GM21526 (cell line): ENCODE data around the gene STIMATE.

ENCODE experiments used
- ATAC-seq: cut with Tn5 transposase; IDR thresholded peaks from one replicate; pipeline ENCODE4 v1.9.1; 2021; ENCODE audit warnings: moderate library complexity; ENCODE audit not compliant: unreplicated experiment, low FRiP score

The STIMATE gene

DNA sequence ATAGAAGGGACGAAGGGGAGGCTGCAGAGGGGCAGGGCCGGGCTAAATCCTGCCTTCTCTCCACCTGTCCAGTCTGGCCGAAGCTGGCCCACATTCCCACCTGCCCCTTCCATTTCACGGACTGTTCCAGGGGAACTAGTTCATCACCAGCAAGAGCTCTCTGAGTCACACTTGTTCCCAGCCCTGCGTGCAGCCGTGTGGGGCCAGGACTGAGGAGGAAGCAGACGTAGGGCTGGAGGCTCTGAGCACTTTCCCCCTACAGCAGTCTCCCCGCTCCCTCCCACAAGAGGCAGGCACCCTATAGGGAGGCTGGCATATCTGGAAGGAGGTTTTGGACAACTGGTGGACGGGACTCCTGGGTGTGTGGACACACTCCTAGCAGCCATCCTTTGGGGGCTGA is 69.9 kb downstream of the STIMATE start:
- ATAC-seq, result no peak

DNA sequence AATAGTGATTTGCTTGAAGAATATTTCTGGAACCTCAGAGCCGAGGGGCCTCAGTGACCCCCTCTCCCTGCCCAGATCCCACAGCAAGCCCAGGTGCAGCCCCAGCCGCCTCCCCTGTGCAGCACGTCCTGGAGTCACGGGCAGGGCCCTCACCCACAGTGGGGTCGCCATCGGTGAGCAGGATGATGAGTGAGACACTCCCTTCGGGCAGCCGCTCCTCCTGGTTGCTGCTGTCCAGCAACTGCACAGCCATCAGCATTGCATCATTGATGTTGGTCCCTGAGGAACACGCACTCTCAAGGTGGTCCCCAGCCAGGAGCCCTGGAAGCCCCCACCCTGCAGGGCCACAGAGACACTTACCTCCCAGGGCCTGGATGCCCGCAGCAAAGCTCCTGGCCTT is 73.3 kb downstream of the STIMATE start:
- no peak for ATAC-seq

DNA sequence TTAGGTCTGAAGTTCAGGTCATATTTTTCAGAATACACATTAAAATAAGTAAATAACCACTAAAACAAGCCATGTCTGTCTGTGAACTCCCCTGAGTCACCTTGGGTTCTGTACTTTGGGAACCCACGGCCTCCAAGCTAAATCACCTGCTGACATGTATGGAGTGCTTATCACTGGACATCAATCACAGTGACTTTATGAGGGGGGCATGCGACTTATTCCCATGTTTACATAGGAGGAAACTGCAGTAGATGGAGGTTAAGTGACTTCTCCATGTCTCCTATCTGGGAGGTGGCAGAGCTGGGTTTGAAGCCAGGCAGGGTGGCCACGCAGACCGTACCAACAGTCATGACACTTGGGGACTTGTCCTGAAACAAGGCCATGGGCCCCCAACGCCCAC is 75.0 kb downstream of the STIMATE start:
- ATAC-seq, result no peak

DNA sequence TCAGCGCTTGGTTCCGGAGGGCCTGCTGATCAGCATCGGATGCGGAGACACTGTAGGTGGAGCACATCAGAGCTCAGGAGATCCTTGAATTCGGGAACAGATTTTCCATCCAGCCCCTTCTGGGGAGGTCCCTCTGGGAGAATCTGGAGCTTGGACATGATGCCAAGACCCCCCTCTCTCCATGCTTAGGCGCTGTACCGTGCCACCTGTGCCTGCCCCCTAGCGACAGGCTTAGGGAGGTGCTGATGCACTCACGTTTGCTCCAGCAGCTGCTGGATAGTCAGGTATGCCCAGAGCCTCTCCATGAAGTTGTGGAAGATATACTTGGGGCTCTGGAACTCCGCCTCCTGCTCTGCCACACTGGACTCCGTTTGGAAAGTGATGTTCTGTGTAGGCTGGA is 76.6 kb downstream of the STIMATE start:
- no peak for ATAC-seq

DNA sequence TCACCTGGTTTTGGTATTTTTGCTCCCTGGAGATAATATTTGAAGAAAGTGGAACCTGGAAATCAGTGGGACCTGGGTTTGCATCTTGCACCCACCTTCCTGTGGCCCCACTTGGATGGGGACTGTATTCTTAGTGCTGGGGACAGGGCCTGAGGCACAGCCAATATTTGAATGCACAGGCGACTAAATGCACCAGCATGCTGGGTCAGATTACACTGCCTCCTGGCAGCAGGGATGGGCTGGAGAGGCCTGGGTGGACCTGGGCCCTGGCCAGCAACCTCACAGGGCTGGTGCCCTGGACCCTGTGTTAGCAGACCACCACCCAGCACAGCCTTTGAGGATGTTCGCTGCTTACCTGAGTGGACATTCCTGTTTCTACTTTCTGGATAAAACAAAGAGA is 77.4 kb downstream of the STIMATE start:
- ATAC-seq, result no peak

DNA sequence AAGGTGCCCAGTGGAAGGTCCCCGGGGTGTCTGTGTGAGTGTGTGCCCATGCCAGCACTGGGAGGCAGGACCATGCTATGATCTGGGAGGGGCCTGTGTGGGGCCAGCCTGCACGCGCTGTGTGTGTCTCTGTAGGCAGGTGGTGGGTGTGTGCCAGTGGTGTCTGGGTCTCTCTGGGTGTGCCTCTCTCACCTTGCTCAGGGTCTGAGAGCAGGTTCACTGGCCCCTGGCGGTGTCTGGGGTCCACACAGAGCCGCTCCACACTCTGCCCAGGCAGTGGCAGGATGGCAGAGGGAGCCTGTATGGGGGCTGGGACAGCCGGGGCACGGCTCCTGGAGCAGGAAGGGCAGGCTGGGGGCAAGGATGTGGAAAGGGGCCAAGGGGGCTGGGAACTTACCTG is 79.5 kb downstream of the STIMATE start:
- ATAC-seq, result no peak

DNA sequence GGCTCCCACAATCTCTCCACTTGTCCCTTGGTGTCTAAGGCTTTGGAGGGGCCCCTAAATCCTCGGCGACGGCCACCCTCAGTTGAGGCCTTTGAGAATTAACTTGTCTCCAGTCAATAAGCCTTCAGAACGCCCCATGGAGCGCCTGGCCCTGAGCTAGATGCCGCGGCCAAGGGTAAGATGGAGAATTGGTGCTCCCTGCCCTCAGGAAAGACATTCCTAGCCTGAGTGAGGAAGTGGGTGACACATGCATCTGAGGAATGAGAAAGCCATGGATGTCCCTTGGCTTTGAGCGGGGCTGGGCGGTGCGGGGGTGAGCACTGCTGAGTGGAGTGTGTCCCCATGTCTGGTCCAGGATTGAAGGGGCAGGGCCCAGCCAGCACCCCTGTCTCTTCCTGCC is 80.1 kb downstream of the STIMATE start:
- ATAC-seq, result no peak

DNA sequence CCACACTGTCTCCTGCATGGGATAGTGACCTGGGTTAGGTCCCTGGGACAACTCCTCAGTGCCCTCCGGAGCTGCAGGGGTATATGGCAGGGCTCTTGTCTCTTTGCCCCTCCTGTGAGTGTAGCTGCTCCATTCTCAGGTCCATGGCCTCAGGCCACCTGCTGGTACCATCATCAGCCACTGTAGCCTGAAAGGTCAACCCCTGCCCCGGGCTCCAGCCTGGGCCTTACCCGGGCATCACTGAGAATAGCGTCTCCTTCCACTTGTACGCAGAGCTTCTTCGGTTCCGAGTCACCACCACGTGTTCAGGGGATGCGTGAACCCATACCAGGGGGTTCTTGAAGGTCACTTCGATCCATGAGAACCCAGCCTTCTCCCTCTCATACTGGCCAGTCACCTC is 80.7 kb downstream of the STIMATE start:
- no peak for ATAC-seq

DNA sequence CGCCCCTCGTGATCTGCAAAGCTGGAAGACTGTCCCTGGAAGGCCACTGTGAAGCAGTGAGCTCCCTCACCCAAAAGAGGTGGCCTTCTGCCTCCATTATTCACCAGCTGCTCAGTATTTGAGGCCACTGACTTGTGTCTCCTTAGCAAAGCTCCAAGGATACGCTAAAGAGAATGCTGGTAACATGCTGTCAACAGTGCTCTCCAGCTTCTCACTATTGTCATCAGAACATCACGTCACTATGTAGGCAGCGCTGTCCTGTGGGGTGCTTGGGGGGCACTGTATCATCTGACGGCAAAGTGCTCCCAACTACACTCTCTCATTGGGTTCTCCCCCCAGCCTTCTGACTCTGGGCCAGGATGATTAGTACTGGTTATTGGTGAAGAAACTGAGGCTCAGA is 81.1 kb downstream of the STIMATE start:
- no peak for ATAC-seq

DNA sequence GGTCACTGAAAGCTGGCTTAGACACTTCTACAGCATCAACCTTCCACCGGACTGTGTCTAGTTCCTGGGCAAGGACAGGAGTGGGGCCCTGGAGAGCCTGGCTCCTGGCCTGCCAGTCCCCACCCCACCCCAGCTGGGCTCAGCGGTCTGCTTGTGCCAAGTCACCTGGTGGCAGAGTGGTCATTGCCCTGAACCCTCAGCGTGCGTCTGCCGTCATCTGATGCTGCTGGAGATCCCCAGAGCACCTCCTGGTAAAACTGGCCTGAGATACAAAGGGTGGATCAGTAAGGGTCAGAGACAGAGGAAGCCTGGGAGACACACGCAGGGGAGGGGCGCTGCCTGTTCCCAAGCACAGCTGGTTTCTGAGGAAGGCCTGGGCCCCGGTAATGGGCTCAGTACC is 83.5 kb downstream of the STIMATE start:
- ATAC-seq, result no peak

DNA sequence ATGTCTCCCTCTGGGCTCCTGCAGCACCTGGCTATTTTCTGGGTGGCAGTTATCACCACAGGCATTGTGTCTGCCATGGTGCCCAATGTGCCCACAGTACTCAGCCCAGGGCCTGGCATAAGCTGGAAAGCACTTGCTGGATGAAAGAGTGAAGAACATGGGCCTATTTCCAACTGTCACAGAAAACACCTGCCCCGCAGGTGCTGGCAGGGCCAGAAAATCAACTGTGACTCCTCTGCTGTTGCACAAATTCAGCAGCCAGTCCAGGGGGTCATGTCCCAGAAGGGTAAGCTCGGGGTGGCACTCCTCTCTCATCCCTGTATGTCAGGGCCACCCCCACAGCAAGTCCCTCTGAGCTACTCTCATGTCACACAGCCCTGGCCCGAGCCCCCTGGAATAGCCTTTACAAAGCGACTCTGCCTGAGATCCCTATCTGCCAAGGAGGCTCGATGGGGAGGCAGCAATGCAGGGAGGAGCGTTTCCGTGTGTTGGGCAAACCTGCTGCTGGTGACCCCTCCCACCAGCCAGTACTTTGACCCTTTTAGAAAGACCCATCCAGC is 85.8 kb downstream of the STIMATE start:
- ATAC-seq, result no peak

DNA sequence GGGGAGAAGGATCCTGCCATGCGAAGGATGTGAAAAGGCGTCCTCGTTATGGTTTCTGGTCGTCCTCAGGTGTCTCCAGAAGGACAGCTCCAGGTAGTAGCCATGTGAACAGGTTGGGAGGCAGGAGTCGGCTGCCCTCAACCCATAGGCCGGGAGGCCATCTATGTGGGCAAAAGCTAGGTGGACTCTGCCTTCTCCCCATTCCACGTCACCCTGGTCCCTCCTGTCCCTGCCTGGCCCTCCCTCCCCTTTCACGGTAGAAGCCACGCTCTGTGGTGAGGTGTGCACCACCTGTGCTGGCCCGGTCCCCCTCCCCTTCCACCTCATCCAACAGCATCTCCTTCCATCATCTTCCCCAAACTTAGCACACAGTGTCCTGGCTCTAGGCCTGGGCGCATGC is 86.4 kb downstream of the STIMATE start:
- ATAC-seq, result no peak

DNA sequence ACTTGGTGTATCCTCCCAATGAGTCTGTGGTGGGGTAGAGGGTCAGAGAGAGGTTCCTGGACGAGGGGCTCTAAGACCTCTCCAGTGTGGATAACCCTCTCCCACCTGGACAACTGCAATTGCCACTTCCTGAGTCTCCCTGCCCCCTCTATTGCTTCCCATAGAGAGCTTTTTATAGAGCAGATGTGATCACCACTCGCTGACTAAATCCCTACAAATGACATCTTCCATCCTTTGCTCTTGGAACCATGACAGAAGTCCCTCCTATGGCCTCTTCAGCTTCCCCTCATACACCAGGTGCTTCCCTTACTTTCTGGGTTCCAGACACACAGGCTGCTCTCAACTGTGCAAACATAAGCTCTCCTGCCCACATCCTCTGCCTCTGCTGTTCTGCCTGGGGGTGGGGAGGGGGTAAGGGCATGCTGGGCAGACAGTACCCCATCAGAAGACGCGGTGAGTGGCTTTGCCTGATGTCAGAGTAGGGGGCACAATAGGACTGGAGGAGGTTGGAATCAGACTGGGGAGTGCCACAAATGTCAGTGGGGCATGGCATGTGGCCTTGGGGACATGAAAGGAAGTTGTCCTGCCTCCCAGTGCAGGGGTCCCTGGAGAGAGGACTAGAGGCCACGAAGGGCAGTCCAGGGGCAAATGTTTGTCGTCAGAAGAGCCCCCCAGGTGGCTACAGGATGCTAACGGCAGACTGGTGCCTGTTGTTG is 87.5 kb downstream of the STIMATE start:
- no peak for ATAC-seq

DNA sequence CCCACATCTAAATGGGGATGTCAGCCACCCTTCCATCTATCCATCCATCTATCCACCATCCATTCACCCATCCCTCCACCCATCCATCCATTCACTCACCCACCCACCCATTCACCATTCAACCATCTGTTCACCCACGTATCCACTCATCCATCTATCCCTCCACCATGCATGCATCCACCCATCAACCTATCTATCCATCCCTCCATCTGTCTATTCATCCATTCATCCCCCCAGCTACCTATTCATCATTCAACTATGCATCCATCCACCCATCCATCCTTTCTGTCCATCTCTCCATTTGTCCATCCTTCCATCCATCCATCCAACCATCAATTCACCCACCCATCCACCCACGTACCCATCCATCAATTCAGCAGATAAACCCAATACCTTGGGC is 88.2 kb downstream of the STIMATE start:
- no peak for ATAC-seq

DNA sequence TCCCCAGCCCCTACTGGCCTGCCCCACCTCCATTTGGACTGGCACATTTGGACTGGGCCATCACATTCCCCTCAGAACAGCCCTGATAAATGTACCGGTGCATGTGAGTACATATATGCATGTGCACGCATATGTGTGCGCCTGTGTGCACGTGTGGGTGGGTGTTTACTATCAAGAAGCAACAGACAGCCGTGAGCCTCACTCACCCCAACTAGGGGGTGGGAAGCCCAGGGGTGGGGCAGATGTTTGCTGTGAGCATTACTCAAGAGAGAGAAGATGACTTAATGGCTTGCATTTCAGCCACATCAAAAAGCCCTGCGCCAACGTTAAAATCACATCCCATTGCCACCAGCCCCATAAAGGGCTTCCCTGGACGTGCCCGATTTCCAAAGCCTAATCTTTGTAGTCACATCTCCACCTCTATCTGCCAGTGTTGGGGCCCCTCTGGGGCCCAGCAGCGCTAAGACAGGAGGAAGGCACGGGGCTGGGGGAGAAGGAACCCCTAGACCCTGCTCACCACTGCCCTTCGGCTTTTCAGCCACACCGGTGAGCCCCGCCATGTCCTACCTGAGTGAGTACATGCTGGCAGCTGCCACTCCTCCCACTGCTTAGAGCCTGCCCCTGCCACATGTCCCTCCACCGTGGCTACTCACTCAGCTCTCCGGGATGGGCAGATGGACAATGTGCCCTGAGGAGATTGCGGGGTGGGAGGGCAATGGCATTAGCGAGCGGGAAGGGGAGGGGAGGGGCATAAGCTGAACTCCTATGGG is 91.9 kb downstream of the STIMATE start:
- no peak for ATAC-seq

DNA sequence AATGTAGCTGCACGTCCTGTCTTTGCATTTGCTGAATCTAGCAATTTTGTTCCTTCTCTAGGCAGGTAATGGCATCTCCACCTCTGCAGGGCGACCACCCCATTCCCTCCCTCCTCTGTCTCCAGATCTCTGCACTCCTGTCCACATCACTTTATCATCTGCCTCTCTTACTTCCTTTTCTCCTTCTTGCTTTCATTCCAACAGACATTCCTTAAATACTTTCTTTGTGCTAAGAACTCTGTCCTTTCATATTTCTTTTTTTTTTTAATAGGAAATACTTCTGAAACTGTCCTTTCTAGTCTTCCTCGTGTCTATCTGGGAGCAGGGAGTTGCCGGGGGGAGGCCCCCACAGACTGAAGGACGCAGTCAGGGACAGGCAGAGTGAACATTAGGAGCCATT is 95.5 kb downstream of the STIMATE start:
- ATAC-seq, result no peak

DNA sequence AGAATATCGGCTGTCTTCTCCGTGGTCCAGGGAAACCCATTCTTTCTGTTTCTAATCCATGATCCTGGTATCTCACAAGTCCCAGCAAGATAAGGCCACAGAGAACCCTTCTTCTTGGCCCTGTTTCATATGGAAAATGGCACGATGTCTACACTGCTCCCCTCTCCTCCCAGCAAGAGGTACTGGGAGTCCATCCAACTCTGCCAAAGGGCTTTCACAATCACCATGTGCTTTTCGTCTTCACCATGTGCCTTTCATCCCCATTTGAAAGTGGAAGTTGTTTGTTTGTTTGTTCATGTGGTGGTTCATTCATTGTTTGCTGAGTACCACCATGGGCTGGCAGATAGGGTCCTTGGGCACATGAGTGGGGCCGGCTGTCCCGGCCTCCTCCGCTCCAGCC is 97.3 kb downstream of the STIMATE start:
- no peak for ATAC-seq

DNA sequence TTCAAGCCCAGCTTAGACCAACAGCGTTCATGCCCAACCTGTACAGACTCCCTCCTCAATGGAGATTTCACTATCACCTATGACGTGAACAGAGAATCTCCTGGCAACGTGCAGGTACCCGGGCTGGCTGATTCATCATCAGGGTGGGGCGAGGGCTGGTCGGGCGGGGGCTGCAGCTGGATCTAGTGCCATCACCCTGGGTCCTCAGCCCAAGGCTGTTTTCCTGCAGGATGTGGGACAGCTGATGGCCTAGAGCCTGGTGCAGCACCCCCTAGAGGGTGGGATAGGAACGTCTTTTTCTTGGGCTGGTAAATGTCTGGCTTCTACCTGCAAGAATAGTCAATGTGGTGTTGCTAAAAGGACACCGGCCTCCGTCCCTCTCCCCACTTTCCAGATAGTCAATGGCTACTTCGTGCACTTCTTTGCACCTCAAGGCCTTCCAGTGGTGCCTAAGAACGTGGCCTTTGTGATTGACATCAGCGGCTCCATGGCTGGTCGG is 98.3 kb downstream of the STIMATE start:
- ATAC-seq, result no peak

DNA sequence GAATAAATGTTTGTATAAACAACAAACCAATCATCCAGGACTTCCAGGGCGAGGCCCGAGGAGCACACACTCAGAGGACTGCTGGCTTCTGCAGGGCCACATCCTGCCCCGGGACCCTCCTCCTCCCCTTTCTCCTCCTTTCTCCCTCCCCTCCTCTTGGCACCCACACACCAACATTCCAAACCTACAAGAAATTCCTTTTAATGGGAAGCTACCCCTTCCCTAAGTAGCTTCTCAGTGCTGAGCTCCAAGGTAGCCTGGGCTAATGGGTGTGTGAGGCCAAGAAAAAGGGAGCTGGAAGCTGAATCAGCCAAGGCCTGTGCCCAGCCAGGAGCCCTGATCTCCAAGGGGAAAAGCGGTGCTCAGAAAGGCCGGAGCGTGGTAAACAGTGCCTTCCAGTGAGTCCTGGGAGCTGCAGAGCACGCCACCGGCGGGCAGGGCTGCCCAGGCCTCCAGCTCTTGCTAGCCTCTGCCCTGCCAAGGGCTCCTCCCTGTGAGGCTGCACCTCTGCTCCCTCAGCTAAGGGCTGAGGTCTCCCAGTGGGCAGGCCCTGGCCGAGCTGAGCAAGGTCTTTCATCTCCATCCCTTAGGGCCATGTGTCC is 98.9 kb downstream of the STIMATE start:
- ATAC-seq, result no peak

DNA sequence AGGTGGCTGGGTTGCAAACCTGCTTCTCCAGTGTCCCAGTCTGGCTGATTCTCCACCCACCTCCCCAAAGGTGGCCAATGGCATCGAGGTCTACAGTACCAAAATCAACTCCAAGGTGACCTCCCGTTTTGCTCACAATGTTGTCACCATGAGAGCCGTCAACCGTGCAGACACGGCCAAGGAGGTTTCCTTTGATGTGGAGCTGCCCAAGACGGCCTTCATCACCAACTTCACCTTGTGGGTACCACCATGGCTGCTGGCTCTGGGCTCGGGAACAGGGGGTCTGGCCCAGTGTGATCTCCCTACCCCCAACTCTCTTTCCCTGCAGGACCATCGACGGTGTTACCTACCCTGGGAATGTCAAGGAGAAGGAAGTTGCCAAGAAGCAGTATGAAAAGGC is 100.9 kb downstream of the STIMATE start:
- ATAC-seq, result no peak

DNA sequence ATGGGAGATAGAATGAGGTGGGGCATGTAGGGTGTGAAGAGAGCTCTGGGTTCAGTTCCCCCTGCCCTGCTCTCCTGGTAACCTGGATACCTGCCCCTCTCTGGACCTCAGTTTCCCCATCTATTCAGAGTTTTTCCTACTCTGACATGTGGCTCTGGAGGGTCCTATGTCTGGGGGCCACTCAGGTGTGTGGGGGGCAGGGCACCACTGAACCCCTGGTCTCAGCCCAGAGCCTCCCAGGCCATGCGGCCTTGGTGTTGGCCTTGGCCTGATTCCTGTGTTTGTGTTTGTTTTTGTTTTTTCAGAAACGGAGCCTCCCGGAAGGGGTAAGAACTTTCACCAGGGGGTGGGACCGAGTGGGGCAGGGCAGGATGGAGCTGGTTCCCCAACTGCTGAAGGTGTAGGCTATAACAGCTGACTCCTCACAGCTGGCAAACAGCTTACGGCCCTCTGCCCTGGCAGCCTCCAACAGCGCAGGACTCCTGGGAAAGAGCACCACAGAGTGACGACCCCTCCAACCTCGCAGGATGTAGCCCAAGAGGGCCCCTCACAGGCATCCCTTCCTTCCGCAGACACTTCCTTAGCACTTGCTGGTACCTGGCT is 101.9 kb downstream of the STIMATE start:
- no peak for ATAC-seq
